Thymus (tissue), 14 donors: ENCODE results near the gene PSMC5. TPM values are rescaled to one million over a fixed set of nuclear protein-coding genes. Genes with fewer than 3 reads are reported as not detected.

Experiments used
- DNase-seq, 9 donors: peaks; one replicate each; pipeline ENCODE4 v3.0.0-alpha.2; 2013; ENCODE audit warnings: low spot score in 9 of 9, low read depth in 6 of 9, missing footprints in 1 of 9
- H3K27ac ChIP-seq, 2 donors: one replicate each; pipeline ENCODE4 v1.5.1; 2013; ENCODE audit warnings: control low read depth in 1 of 2, low read depth in 1 of 2, low read length in 1 of 2, mild to moderate bottlenecking in 1 of 2, moderate library complexity in 1 of 2
- H3K27me3 ChIP-seq, 2 donors: one replicate each; pipeline ENCODE4 v1.5.1; 2013; ENCODE audit warnings: low read length in 1 of 2; ENCODE audit not compliant: control insufficient read depth in 2 of 2, insufficient read depth in 1 of 2
- H3K36me3 ChIP-seq, 2 donors: one replicate each; pipeline ENCODE4 v1.5.1; 2013; ENCODE audit warnings: low read length in 1 of 2, mild to moderate bottlenecking in 1 of 2, moderate library complexity in 1 of 2; ENCODE audit not compliant: control insufficient read depth in 2 of 2, insufficient read depth in 2 of 2
- H3K4me1 ChIP-seq, 2 donors: one replicate each; pipeline ENCODE4 v1.5.1; 2013; ENCODE audit warnings: low read length in 2 of 2; ENCODE audit not compliant: control insufficient read depth in 2 of 2, insufficient read depth in 2 of 2
- H3K4me3 ChIP-seq, 2 donors: one replicate each; pipeline ENCODE4 v1.5.1; 2013; ENCODE audit warnings: low read length in 2 of 2, control low read depth in 1 of 2, mild to moderate bottlenecking in 1 of 2
- H3K9me3 ChIP-seq, 2 donors: one replicate each; pipeline ENCODE4 v1.5.1; 2013; ENCODE audit warnings: low read length in 1 of 2, mild to moderate bottlenecking in 1 of 2; ENCODE audit not compliant: control insufficient read depth in 2 of 2, insufficient read depth in 1 of 2
- WGBS: extraction: QIAGEN DNeasy Blood & Tissue Kit; methylation state at CpG from one replicate; pipeline ENCODE4 v1.1.7; 2013; 5-methylcytosine and 5-hydroxymethylcytosine counted together
- long read RNA-seq, 10 donors: transcript quantifications; one replicate each; lab custom pipeline, GENCODE V29; 2026
- polyA plus RNA-seq: library from polyadenylated mRNA; stranded (reverse); fragments of 200-250 nt; gene quantifications from one replicate; pipeline ENCODE4 v1.2.3, GENCODE V29; 2013
- total RNA-seq: library from RNA; stranded (reverse); fragments of 120-200 nt; gene quantifications from one replicate; pipeline ENCODE4 v1.2.4, GENCODE V29; 2013
- donor health status: healthy.

PSMC5 gene
- total RNA-seq (31.7 TPM), polyA plus RNA-seq (179 TPM)
- long read RNA-seq, donor 1, transcript PSMC5-201 (12 exons, 1,579 nt): major isoform, 6 of 7 reads
- long read RNA-seq, donor 1, partial matches to known transcripts: 0 of 7 reads
- long read RNA-seq, donor 1, other reads (novel, unspliced or antisense): 0 of 7 reads
- long read RNA-seq, donor 2: 0 reads
- long read RNA-seq, donor 3, transcript PSMC5-218 (2 exons, 576 nt): minor isoform, 7 of 92 reads
- long read RNA-seq, donor 3, transcript PSMC5-201 (12 exons, 1,579 nt): major isoform, 55 of 92 reads
- long read RNA-seq, donor 3, transcript PSMC5-212 (11 exons, 1,474 nt): minor isoform, 6 of 92 reads
- long read RNA-seq, donor 3, partial matches to known transcripts: 23 of 92 reads
- long read RNA-seq, donor 3, other reads (novel, unspliced or antisense): 0 of 92 reads
- long read RNA-seq, donor 4, transcript PSMC5-201 (12 exons, 1,579 nt): major isoform, 17 of 29 reads
- long read RNA-seq, donor 4, partial matches to known transcripts: 6 of 29 reads
- long read RNA-seq, donor 4, other reads (novel, unspliced or antisense): 0 of 29 reads
- long read RNA-seq, donor 5, transcript PSMC5-201 (12 exons, 1,579 nt): major isoform, 74 of 121 reads
- long read RNA-seq, donor 5, transcript PSMC5-212 (11 exons, 1,474 nt): minor isoform, 8 of 121 reads
- long read RNA-seq, donor 5, transcript PSMC5-218 (2 exons, 576 nt): minor isoform, 7 of 121 reads
- long read RNA-seq, donor 5, partial matches to known transcripts: 31 of 121 reads
- long read RNA-seq, donor 5, other reads (novel, unspliced or antisense): 0 of 121 reads
- long read RNA-seq, donor 6, transcript PSMC5-201 (12 exons, 1,579 nt): major isoform, 39 of 44 reads
- long read RNA-seq, donor 6, partial matches to known transcripts: 0 of 44 reads
- long read RNA-seq, donor 6, other reads (novel, unspliced or antisense): 0 of 44 reads
- long read RNA-seq, donor 7, transcript PSMC5-218 (2 exons, 576 nt): minor isoform, 6 of 71 reads
- long read RNA-seq, donor 7, transcript PSMC5-201 (12 exons, 1,579 nt): major isoform, 47 of 71 reads
- long read RNA-seq, donor 7, partial matches to known transcripts: 15 of 71 reads
- long read RNA-seq, donor 7, other reads (novel, unspliced or antisense): 0 of 71 reads
- long read RNA-seq, donor 8, transcript PSMC5-201 (12 exons, 1,579 nt): major isoform, 34 of 44 reads
- long read RNA-seq, donor 8, partial matches to known transcripts: 5 of 44 reads
- long read RNA-seq, donor 8, other reads (novel, unspliced or antisense): 0 of 44 reads
- long read RNA-seq, donor 9, transcript PSMC5-201 (12 exons, 1,579 nt): major isoform, 34 of 38 reads
- long read RNA-seq, donor 9, partial matches to known transcripts: 0 of 38 reads
- long read RNA-seq, donor 9, other reads (novel, unspliced or antisense): 0 of 38 reads
- long read RNA-seq, donor 10, transcript PSMC5-201 (12 exons, 1,579 nt): major isoform, 30 of 42 reads
- long read RNA-seq, donor 10, partial matches to known transcripts: 7 of 42 reads
- long read RNA-seq, donor 10, other reads (novel, unspliced or antisense): 0 of 42 reads

GRCh38 chr17:63827002-63827800, at the start of gene PSMC5, which contains the start of gene FTSJ3:
Gene PSMC5 (plus strand): TSS chr17:63827431. CDS start chr17:63827491, 60 bp downstream.
Gene FTSJ3 (minus strand): TSS chr17:63827663. CDS start chr17:63826902, 761 bp downstream.
- H3K4me1 ChIP-seq: peaks cover 23 to 33% of the 10 kb centered on the region in 2 donors

GRCh38 chr17:63780507-63780906, 46.7 kb upstream of the PSMC5 start:
- no peak for DNase-seq
- Histone ChIP-seq H3K36me3 (peaks cover 18 to 46% of the 10 kb centered on the region in 2 donors), H3K27me3 (no peaks in the 10 kb centered on the region), H3K27ac (no peak overlapping the region), H3K4me1 (peaks cover 1% of the 10 kb centered on the region in 2 donors), H3K4me3 (no peak overlapping the region), H3K9me3 (no peaks in the 10 kb centered on the region)
- 100% methylated on average over 1 of the region's 1 CpG for WGBS

More at GRCh38 chr17:63827002-63827800, at the start of gene PSMC5, which contains the start of gene FTSJ3:
- H3K27me3 ChIP-seq: no peaks in the 10 kb centered on the region
- H3K36me3 ChIP-seq: peaks cover 58 to 73% of the 10 kb centered on the region in 2 donors
- H3K9me3 ChIP-seq: no peaks in the 10 kb centered on the region
- peak within 1 kb of the TSS; percentile 82 to 88 for H3K27ac ChIP-seq
- peak; percentile 93 to 99 (median 96) for DNase-seq
- under 1% methylated on average over 58 of the region's 58 CpGs for WGBS
- H3K4me3 ChIP-seq: peak within 1 kb of the TSS; percentile 72 to 86

GRCh38 chr17:63780928-63781327, 46.3 kb upstream of the PSMC5 start:
- no peaks in the 10 kb centered on the region for H3K9me3 ChIP-seq
- 98% methylated on average over 4 of the region's 4 CpGs for WGBS
- H3K36me3 ChIP-seq: peaks cover 18 to 46% of the 10 kb centered on the region in 2 donors
- H3K27ac ChIP-seq: no peak overlapping the region
- no peaks in the 10 kb centered on the region for H3K4me1 ChIP-seq
- DNase-seq: no peak
- H3K27me3 ChIP-seq: no peaks in the 10 kb centered on the region
- no peak overlapping the region for H3K4me3 ChIP-seq

GRCh38 chr17:63783522-63783921, 43.7 kb upstream of the PSMC5 start:
- WGBS: 86% methylated on average over 6 of the region's 6 CpGs
- no peaks in the 10 kb centered on the region for H3K4me1 ChIP-seq
- DNase-seq: no peak
- H3K27ac ChIP-seq: no peak overlapping the region
- no peak overlapping the region for H3K4me3 ChIP-seq
- H3K9me3 ChIP-seq: no peaks in the 10 kb centered on the region
- no peaks in the 10 kb centered on the region for H3K27me3 ChIP-seq
- H3K36me3 ChIP-seq: peaks cover 24 to 45% of the 10 kb centered on the region in 2 donors

- Histone ChIP-seq H3K9me3 (no peaks in the 10 kb centered on the region), H3K4me3 (no peak overlapping the region), H3K36me3 (peaks cover 32 to 52% of the 10 kb centered on the region in 2 donors), H3K27me3 (no peaks in the 10 kb centered on the region), H3K4me1 (no peaks in the 10 kb centered on the region), H3K27ac (no peak overlapping the region)
- DNase-seq: no peak
- WGBS: 100% methylated on average over 1 of the region's 1 CpG
These were observed 41.7 kb upstream of the PSMC5 start for GRCh38 chr17:63785556-63785955.

- Histone ChIP-seq H3K4me1 (no peaks in the 10 kb centered on the region), H3K36me3 (peaks cover 32 to 54% of the 10 kb centered on the region in 2 donors), H3K27ac (no peak overlapping the region), H3K4me3 (no peak overlapping the region), H3K9me3 (no peaks in the 10 kb centered on the region), H3K27me3 (no peaks in the 10 kb centered on the region)
- DNase-seq: no peak
- WGBS: 98% methylated on average over 1 of the region's 1 CpG
These were observed 41.1 kb upstream of the PSMC5 start for GRCh38 chr17:63786117-63786516.

- Histone ChIP-seq H3K27me3 (no peaks in the 10 kb centered on the region), H3K4me1 (no peaks in the 10 kb centered on the region), H3K27ac (no peak overlapping the region), H3K36me3 (peaks cover 32 to 56% of the 10 kb centered on the region in 2 donors), H3K4me3 (no peak overlapping the region), H3K9me3 (no peaks in the 10 kb centered on the region)
- no peak for DNase-seq
- WGBS: 99% methylated on average over 13 of the region's 13 CpGs
These were observed 40.1 kb upstream of the PSMC5 start for GRCh38 chr17:63786971-63787711.
